Stimulated activated CD8-positive, alpha-beta memory T cell treated with anti-CD3 and anti-CD28 coated beads, Interleukin-7, amount 100 ng/mL, for 1 hour (primary cell): ENCODE measurements around the gene PSMD12.
"Not testable (repeated sequence)": the region's sequence is repeated elsewhere in the genome, so short reads cannot be mapped to it uniquely, and the experiment has no call there.

Experiments
- DNase-seq, 2 donors: peaks; one replicate each; pipeline ENCODE4 v3.0.0-alpha.2; 2020; ENCODE audit warnings: low read depth in 2 of 2

The PSMD12 gene

DNA sequence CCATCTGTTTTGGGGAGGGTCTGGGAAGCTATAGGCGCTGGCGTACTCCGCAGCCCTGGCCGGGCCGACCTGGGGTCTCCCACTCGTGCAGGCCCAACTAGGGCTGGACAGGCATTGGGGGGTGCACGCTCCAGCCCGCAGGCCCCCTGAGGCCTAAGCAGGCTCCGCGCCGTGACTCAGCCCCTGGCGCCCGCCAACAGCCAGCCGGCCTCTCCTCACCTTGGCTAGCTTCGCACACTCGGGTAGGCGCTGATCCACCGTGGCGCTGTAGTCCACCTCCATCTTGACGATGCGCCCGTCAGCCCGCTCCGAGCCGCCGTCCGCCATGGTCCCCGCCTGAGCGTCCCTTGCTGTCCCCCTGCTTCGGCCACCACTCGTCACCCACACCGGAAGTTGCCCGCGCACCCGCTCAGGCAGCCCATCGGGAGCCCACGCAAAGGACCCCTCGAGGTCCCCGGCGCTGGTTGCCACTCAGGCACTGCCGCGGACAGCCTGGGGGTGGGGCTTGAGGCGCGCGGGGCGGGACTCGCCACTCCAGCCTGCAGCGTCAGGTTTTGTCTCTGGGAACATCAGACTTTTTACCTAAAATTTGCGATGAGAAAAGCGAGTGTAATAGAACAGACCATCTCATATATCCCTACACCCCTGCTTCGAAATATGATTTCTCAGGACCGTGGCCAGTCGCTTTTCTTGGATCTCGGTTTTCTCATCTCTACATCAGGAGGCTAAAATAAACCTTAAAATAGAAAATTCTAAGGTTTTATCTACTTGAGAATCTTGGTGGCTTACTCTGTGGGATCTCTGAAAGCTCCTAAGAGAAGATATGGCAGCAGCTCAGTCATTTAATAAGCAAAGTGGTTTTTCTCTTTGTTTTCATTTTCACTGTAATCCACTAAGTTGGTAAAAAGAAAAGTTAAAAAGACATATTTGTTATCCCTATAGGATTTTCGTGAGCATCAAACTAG is at the start of gene PSMD12:
Gene PSMD12 (minus strand): TSS at position 385 of the 965 bp plus-strand sequence. CDS start 58 bp downstream, at position 327.
- DNase-seq, result peak; percentile 88 to 94

DNA sequence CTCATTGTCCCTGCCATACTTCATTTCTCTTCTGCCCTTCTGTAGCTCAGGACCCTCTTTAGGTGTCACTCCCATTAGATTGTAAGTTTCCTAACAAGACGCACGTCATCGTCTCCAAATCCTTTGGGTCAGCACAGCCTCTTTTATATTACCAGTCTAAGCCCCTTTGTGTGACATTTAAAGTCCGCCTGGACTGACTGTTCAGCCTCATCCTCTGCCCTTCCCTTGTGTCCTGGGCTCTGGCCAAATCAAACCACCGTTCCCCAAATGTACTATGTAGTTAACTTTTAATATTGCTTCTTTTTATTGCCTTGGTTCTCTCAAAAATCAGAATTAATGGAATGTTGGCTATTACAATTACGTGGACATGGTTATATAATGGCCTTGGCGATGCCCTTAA is 48.9 kb upstream of the PSMD12 start:
- no peak for DNase-seq

DNA sequence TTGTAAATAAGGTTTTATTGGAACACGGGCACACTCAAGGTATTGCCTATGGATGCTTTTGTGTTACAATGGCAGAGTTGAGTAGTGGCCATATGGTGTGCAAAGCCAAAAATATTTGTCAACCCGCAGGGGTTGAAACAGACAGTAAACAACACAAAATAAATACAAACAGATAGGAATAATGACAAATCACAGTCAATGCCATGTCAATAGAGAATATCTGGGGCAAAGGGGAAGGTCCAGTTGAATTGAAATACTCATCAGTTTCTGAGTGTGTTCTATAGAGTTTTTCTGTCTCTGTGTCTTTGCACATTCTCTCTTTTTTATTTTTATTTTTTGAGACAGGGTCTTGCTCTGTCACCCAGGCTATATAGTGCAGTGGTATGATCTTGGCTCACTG is 48.2 kb upstream of the PSMD12 start:
- no peak for DNase-seq

DNA sequence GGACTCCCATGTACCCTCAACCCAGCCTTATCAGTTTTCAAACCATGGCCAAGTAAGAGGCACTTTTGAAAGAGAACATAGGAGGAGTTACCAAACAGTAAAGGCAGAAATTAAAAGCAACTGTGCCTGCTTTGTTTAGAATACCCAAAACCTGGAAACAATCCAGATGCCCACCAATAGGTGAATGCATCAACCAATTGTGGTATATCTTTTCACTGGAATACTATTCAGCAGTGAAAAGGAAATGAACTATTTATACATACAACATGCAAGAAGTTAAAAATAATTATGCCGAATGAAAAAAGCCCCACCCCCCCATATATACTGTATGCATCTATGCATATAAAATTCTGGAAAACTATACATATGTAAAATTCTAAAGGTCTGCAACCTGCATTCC is 47.8 kb upstream of the PSMD12 start:
- no peak for DNase-seq

DNA sequence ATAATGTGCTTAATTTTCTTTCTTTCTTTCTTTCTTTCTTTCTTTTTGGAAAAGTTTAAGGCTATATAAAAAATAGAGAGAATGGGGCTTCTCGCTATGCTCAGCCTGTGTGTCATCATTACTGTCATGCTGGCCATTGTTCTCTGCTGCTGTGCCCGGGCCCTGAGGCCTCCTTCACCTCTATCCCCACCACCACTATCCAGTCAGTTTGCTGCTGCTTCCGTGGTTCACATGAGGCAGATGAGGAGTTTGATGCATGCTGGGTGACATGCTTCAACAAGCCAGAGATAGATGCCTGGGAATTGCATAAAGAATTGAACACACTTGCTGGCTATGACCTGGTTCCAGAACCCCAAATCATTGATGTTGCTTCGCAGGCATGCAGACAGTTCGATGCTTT is 47.0 kb upstream of the PSMD12 start:
- DNase-seq, result no peak

DNA sequence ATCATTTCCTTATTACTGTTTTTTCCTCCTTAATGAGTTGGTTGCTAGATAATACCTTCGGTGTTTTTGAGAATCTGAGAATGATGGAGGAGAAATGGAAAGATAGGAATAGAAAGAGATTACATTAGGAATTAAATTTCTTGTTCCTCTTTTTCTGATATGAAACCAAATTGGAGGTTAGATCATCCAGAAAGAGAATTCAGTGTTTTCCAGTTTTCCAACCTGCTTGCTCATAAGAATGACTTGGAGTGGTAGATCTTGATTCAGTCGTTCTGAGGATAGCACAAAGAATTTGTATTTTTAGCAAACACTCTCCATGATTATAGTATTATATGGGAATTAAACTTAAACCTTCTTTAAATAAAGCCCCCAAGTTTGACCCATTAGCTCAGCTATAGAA is 46.6 kb upstream of the PSMD12 start:
- DNase-seq, result no peak

DNA sequence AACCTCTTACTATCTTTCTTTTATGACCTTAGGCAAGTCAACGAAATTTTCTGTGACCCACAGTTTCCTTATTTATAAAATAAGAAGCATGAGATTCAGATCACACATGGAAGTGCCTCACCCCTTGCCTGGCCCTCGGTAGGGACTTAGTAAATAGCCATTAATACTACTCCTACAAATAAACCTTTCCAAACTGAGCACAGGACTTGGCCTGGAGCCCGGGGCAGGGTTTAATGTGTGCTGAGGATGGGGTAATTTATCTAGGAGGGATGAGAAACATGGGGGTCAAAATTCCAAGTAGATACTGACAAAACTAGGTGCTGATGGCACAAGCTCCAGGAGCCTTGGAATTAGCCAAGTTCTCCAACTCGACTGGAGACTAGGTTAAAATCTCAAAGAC is 45.7 kb upstream of the PSMD12 start:
- no peak for DNase-seq

DNA sequence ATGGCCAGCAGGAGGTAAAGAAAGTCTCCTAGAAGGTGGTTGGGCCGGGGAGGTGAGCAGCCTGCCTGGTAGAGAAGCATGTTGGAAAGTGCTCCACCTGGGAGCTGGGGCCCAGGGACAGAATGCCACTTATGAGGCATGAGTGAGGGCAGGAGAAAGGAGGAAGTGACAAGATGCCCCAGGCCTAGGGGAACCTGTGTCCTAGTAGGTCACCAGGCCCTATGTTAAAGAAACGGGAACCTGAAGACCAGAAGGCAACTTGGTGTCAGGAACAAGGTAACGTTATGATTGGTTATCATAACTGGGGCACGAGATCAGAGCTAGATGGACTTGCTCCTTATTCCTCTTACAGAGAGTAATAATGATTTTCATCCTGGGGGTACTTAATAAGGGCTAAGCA is 45.0 kb upstream of the PSMD12 start:
- DNase-seq, result no peak

DNA sequence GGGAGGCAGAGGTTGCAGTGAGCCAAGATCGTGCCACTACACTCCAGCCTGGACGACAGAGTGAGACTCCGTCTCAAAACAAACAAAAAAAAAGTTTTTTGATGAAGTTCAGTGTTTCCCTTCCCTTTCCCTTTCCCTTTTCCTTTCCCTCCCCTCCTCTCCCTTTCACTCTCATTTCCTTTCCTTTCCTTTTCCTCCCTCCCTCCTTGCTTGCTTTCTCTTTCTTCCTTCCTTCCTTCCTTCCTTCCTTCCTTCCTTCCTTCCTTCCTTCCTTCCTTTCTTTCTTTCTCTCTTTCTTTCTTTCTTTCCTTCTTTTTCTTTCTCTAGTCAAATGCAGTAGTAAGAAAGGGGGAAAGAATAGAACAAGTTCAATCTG is 42.1 kb upstream of the PSMD12 start:
- not testable (repeated sequence) for DNase-seq

DNA sequence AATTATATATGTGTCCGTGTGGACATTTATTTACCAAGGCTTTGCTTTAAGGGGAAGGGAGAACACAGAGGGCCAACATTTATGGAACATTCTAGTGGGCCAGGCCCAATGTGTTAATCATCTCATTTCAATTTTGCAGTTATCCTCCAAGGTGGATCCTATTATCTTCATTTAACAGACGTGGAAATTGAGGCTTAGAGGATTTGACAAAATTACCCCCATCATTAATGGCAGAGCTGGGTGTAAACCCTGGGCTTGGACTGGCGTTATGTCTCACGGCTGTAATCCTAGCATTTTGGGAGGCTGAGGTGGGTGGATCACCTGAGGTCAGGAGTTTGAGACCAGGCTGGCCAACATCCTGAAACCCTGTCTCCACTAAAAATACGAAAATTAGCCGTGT is 37.1 kb upstream of the PSMD12 start:
- no peak for DNase-seq

DNA sequence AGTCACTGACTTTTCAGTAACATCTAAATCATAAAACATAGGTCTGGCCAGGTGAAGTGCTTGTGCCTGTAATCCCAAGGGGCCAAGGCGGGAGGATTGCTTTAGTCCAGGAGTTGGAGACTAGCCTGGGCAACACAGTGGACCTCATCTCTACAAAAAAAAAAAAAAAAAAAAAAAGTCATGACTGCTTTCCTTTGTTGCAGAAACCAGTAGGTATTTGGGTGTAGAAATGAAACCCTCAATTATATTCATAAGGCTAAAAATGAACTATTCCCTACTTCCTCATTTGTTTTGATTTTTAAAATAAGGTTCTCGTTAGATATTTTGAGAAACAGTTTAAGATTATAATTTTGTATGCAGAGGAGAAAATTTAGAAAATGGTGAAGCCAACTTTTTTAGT is 36.7 kb upstream of the PSMD12 start:
- DNase-seq, result no peak

DNA sequence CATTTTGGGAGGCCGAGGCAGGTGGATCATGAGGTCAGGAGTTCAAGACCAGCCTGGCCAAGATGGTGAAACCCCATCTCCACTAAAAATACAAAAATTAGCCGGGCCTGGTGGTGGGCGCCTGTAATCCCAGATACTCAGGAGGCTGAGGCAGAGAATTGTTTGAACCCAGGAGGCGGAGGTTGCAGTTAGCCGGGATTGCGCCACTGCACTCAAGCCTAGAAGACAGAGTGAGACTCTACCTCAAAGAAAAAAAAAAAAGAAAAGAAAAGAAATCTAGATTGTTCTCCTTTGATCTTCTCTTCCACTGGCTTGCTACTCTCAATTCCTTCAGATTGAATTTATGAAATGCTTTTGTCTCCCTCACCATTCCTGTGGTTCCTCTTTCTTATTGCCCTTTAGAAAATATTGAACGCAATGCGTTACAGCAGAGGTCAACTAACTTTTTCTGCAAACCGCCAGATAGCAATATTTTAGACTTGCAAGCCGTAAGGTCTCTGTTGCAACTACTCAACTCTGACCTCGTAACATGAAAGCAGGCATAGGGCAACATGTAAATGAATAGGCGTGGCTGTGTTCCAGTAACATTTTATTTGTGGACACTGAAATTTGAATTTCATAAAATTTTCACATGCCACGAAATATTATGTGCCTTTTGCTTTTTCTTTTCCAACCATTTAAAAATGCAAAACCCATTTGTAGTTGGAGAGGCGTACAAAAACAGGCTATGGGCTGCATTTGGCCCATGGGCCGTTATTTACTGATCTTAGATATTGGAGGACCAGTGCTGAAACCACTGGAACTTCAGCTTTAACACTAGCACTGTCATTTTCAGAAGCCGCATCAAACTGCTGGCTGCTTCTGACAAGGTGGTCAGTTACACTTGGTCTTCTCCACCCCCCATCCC is 35.5 kb upstream of the PSMD12 start:
- DNase-seq, result no peak

DNA sequence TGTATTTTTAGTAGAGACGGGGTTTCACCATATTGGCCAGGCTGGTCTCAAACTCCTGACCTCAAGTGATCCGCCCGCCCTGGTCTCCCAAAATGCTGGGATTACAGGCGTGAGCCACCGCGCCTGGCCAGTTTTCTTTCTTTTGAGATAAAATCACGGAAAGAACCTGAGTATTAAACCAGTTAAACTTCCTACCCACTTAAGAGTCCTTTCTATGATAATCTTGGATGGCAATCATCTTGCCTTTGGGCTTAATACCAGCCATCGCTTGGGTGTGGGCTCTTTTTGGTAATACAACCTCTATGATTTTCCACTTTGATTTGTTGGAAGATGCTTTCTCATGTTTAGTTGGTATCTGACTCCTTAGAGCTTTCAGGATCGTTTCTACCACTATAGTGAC is 34.7 kb upstream of the PSMD12 start:
- DNase-seq, result no peak

DNA sequence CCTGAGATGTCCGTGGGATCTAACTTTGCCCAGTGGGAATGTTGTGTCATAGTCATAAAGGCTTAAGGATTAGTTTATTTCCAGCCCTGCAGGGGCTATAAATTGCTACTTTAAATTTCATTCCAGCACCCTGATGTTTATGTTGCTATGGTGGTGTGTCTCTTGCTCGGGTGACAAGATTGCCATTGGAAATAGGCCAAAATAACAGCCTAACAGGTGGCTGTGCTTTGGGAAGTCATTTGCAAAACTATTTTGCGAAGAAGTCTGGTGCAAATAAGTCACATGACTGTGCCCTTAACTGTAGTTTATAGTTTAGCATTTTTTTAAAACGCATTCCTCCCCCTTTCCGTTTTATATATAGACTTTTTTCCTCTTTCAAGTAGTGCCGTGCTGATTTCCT is 33.8 kb upstream of the PSMD12 start:
- DNase-seq, result no peak

DNA sequence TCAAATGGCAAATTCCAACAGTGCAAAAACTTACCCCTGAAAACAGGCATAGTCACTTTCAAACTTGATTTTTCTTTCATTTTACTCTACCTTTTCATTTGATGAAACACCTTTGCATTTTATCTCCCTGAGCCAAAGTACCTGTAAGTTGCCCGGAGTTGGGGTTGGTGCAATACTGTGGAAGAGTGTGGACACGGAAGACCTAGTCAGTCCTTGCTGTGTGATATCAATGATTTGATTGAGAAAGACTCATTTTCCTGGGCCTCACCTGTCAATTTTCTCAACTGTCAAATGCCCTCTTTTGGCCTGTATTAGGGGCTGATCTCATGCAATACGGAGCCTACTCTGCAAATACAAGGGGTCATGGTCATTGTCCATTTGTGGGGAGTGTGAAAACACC is 33.3 kb upstream of the PSMD12 start:
- DNase-seq, result no peak

DNA sequence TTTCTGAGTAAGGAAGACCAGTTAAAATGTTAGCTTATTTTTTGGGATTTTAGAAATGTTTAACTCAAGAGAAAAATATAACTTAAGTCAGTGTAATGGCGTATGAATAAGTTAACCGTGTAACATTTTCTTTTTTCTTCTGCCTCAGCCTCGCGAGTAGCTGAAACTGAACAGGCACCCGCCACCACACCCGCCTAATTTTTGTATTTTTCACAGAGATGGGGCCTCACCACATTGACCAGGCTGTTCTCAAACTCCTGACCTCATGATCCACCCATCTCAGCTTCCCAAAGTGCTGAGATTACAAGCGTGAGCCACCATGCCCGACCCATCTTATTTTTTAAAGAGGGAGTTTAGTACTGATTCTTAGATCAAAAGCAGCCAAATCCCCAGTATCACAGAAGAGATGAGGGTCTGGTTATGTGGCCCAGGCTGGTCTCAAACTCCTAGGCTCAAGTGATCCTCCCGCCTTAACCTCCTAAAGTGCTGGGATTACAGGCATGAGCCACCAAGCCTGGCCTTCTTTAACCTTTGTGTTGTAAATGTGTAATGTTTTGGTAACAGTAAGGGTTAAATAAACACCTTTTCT is 27.5 kb upstream of the PSMD12 start:
- DNase-seq, result no peak

DNA sequence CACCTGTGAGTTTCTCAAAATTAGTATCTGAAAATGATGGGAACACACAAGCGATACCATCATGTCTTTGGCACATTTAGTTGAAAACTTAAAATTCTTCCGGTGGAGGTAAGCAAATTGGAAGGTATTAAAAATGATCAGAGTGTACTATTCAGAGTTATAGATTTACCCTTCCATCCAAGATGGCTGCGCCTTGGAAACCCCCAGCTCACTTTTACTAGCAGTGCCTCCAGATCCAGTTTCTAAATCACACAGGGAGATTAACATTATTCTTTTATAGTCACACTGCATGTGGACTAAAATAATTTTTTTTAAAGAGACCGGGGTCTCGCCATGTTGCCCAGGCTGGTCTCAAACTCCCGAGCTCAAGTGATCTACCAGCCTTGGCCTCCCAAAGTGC is 25.7 kb upstream of the PSMD12 start:
- no peak for DNase-seq

DNA sequence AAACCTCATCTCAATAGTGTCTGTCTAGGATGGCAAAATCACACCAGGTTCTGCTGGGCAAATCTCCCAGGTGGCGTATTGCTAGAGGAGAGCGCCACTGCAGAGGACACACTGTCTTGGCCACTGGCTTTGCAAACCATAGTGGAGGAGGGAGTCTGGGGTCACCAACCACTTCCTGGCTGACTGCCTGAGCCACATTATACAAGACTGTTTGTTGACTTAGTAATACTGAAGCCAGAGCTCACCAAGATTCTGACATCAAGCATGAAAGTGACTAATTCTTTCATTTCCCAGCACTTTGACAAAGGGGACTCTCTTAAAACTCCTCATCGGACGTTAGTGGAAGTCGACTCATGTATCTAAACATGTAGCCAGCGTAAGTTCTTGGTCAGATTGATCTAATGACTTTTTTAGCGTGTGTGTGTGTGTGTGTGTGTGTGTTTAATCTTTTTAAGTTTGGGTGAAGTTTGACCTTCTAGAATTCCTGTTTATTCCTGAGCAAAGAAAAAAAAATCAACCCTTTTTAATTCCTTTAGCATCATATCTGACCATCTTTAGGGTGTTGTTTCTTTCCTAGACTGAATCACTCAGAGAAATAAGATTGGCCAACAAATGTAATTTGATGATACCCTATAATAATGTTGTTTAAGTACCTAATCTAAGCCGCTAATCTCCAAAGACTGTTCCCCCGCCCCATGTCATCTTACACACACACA is 24.4 kb upstream of the PSMD12 start:
- DNase-seq, result peak; percentile 26 to 29

DNA sequence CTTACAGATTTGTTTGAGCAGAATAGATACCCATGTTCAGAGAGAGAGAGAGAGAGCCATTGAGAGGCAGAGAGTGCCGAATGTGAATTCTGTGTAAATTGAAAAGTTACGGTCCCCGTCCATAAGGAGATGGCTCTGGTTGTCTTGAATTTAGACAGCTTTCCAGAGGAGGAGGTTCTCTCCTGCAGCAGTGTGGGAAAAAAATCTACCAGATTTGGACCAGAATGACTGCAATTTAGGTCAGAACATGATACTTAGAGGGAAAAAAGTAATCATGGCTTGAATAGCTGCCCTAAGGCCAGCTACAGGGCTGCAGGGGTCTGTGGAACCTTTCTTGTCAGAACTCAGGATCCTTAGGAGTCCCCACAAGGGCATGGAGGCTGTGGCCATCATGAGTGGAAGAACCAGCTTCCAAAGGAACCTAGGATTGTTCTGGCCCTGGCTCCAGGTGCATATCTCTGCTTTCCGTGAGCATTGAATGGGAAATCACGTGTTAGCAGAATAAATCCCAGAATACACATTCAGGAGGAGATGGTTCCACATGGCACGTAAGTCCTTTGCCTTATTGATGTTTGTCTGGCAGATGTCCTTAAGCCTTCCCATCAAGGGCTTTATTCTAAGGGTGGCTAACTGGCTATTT is 23.7 kb upstream of the PSMD12 start:
- DNase-seq, result no peak

DNA sequence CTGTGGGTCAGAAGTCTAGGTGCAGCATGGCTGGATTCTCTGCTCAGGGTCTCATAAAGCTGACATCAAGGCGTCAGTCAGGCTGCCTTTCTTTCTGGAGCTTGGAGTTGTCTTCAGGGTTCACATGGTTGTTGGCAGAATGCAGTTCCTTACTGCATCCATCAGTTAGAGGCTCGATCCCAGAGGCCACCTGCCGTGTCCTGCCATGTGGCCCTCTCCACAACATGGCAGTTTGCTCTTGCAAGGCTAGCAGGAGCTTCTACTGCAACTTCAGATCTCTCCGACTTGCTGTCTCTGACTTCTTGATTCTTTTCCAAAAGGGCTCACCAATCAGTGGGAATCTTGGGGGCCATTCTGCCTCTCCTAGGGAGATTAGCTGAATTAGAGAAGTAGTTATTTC is 22.6 kb upstream of the PSMD12 start:
- no peak for DNase-seq

DNA sequence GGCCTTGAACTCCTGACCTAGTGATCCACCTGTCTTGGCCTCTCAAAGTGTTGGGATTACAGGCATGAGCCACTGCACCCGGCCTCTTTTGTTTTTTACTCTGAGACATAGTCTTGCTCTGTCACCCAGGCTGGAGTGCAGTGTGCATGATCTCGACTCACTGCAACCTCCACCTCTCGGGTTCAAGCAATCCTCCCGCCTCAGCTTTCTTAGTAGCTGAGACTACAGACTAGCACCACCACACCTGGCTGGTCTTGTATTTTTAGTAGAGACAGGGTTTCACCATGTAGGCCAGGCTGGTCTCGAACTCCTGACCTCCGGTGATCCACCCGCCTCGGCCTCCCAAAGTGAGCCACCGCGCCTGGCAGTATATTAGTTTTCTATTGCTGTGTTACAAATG is 22.2 kb upstream of the PSMD12 start:
- DNase-seq, result not testable (repeated sequence)
